Loucy (cell line): ENCODE data around the gene HIF1A.
A peak's percentile ranks its signal among the peaks of the same experiment; 100 is the strongest.

Experiments used
- H2AFZ ChIP-seq: fragments of 200-600 bp; sonication (generic); 2 replicates; pipeline ENCODE4 v1.6.0; 2016; ENCODE audit warnings: antibody characterized with exemption, mild to moderate bottlenecking, low read length, moderate library complexity
- H3F3A ChIP-seq: fragments of 200-600 bp; 2 replicates; pipeline ENCODE4 v1.6.0; 2016; ENCODE audit warnings: antibody characterized with exemption, low read depth, mild to moderate bottlenecking
- H3K27me3 ChIP-seq: fragments of 200-600 bp; sonication (generic); 2 replicates; pipeline ENCODE4 v1.6.1; 2014; ENCODE audit warnings: low read length, mild to moderate bottlenecking; ENCODE audit not compliant: insufficient read depth, poor library complexity, severe bottlenecking
- H3K36me3 ChIP-seq: fragments of 200-600 bp; sonication (generic); 2 replicates; pipeline ENCODE4 v1.6.1; 2016; ENCODE audit warnings: low read length; ENCODE audit not compliant: insufficient read depth
- H3K4me1 ChIP-seq: fragments of 200-600 bp; sonication (generic); 2 replicates; pipeline ENCODE4 v1.5.1; 2014; ENCODE audit warnings: low read length, mild to moderate bottlenecking; ENCODE audit not compliant: insufficient read depth, poor library complexity, severe bottlenecking
- H3K4me2 ChIP-seq: fragments of 200-600 bp; sonication (generic); 2 replicates; pipeline ENCODE4 v1.6.0; 2014; ENCODE audit warnings: antibody characterized with exemption, low read length, low read depth, mild to moderate bottlenecking; ENCODE audit not compliant: poor library complexity, severe bottlenecking
- H3K4me3 ChIP-seq: fragments of 200-600 bp; sonication (generic); 2 replicates; pipeline ENCODE4 v1.5.1; 2014; ENCODE audit warnings: low read length, mild to moderate bottlenecking, mixed read lengths; ENCODE audit not compliant: poor library complexity, severe bottlenecking
- H3K79me2 ChIP-seq: fragments of 200-600 bp; sonication (generic); 2 replicates; pipeline ENCODE4 v1.6.1; 2014; ENCODE audit warnings: low read length; ENCODE audit not compliant: insufficient read depth
- H3K9ac ChIP-seq: fragments of 200-600 bp; sonication (generic); 2 replicates; pipeline ENCODE4 v1.6.0; 2014; ENCODE audit warnings: mild to moderate bottlenecking, low read depth, low read length, moderate library complexity; ENCODE audit not compliant: poor library complexity, severe bottlenecking
- H3K9me2 ChIP-seq: fragments of 200-600 bp; sonication (generic); replicated peaks from 2 replicates; pipeline ENCODE4 v1.6.1; 2016; ENCODE audit warnings: low read depth, low read length, mixed read lengths
- H3K9me3 ChIP-seq: fragments of 200-600 bp; sonication (generic); 2 replicates; pipeline ENCODE4 v1.6.1; 2014; ENCODE audit warnings: mild to moderate bottlenecking, antibody characterized with exemption, low read length, low read depth; ENCODE audit not compliant: insufficient read depth
- H4K20me1 ChIP-seq: fragments of 200-600 bp; sonication (generic); 2 replicates; pipeline ENCODE4 v1.6.0; 2014; ENCODE audit warnings: antibody characterized with exemption, low read length, mild to moderate bottlenecking; ENCODE audit not compliant: insufficient read depth, poor library complexity, severe bottlenecking
- CTCF ChIP-seq: fragments of 200-600 bp; sonication (generic); conservative IDR thresholded peaks from 2 replicates; pipeline ENCODE4 v1.5.1; 2014; ENCODE audit warnings: mild to moderate bottlenecking, antibody characterized with exemption, low read length
- EZH2phosphoT487 ChIP-seq: fragments of 200-600 bp; IDR thresholded peaks from 2 replicates; pipeline ENCODE4 v1.6.1; 2018; ENCODE audit warnings: antibody characterized with exemption, mild to moderate bottlenecking, moderate library complexity, borderline replicate concordance

The HIF1A gene

DNA sequence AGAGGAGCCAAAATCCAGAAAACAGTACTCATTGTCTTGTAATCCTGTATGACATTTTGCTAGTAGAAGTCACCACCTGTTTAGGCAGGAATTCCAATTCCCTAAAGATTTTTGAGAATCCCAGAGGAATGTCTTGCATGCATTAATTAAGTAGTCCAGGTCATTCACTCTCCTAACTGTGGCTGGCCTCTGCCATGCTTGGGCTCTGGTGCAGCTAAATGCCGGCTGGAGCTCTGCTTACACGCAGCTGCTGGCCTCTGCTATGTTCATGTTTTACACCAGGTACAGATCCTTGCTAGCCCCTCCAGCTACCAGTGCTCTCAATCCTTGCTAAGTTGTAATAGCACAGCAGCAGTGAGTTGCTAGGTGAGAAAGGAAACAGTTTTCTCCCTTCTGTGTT lies 16.3 kb upstream of the HIF1A start:
- Histone ChIP-seq H3K27me3 (no peaks in the 10 kb centered on the region), H4K20me1 (no peaks in the 10 kb centered on the region), H3K36me3 (no peaks in the 10 kb centered on the region), H3K9me3 (no peaks in the 10 kb centered on the region), H3F3A (no peaks in the 10 kb centered on the region), H3K4me2 (no peak overlapping the region), H3K4me3 (no peak overlapping the region), H2AFZ (0 out of 2 replicates have a peak overlapping the region, but pooled peaks have one; percentile 13), H3K4me1 (no peaks in the 10 kb centered on the region), H3K9ac (no peak overlapping the region), H3K79me2 (no peaks in the 10 kb centered on the region), H3K9me2 (no peaks in the 10 kb centered on the region)
- TF ChIP-seq EZH2phosphoT487 (no peak), CTCF (no peak)

- no peak overlapping the region for H3K9ac ChIP-seq
- peak overlapping the region; percentile 15; the same call in 1 of the 2 replicates for H2AFZ ChIP-seq
- H3K4me2 ChIP-seq, result no peak overlapping the region
- H3K9me2 ChIP-seq, result no peaks in the 10 kb centered on the region
- no peaks in the 10 kb centered on the region for H3K9me3 ChIP-seq
- no peaks in the 10 kb centered on the region for H3K4me1 ChIP-seq
- H3F3A ChIP-seq, result no peaks in the 10 kb centered on the region
- no peak overlapping the region for H3K4me3 ChIP-seq
- no peaks in the 10 kb centered on the region for H3K36me3 ChIP-seq
- H4K20me1 ChIP-seq, result no peaks in the 10 kb centered on the region
- no peak for TF ChIP-seq EZH2phosphoT487
- no peak for TF ChIP-seq CTCF
- H3K79me2 ChIP-seq, result no peaks in the 10 kb centered on the region
- H3K27me3 ChIP-seq, result no peaks in the 10 kb centered on the region
These were observed 13.9 kb upstream of the HIF1A start for GRCh38 chr14:61681413-61681812.

DNA sequence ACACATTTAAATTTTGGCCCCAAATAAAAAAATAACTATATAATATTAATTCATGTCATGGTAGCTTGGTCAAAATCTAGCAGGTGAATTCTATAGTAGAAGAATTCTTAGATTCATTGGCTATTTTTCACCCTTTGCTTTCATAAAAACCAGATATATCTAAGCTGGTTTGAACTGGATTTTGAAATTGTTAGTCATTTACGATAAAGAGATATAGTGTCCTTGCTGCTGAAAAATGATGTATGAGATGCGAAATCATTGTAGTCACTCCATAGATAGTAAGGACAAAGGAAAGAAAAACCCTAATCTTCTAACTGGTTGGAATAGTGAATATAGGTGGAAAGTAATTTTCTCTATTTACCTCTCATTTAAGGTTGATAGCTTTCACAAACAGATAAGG lies 12.2 kb upstream of the HIF1A start:
- no peaks in the 10 kb centered on the region for H3K36me3 ChIP-seq
- no peaks in the 10 kb centered on the region for H3K27me3 ChIP-seq
- no peak overlapping the region for H2AFZ ChIP-seq
- no peaks in the 10 kb centered on the region for H3K9me2 ChIP-seq
- H3K79me2 ChIP-seq, result no peaks in the 10 kb centered on the region
- H3K9ac ChIP-seq, result no peak overlapping the region
- no peak for TF ChIP-seq CTCF
- TF ChIP-seq EZH2phosphoT487, result no peak
- no peak overlapping the region for H3K4me2 ChIP-seq
- no peaks in the 10 kb centered on the region for H3K4me1 ChIP-seq
- H3K9me3 ChIP-seq, result no peaks in the 10 kb centered on the region
- H3K4me3 ChIP-seq, result no peak overlapping the region
- H3F3A ChIP-seq, result no peaks in the 10 kb centered on the region
- no peaks in the 10 kb centered on the region for H4K20me1 ChIP-seq
